Measurements from ENCODE around the gene PRR4.

PRR4 gene

GRCh38 chr12:10801741-10802140 is 47.5 kb downstream of the PRR4 start:
- DNase-seq (ENCODE audit: low read depth in 2 of 2) = no peak

Data from stimulated activated CD8-positive, alpha-beta memory T cell treated with anti-CD3 and anti-CD28 coated beads, Interleukin-15, amount 100 ng/mL, for 48 hours (primary cell).